Diencephalon (tissue), 1 donor: ENCODE results near the gene GOLGA6L10. TPM values are rescaled to one million over a fixed set of nuclear protein-coding genes. Genes with fewer than 3 reads are reported as not detected.

Experiments
- total RNA-seq: library from RNA; depleted of rRNA; stranded (reverse); fragments of >200 nt; gene quantifications from one replicate; pipeline ENCODE4 v1.2.3, GENCODE V29; 2014

The GOLGA6L10 gene, protein sequence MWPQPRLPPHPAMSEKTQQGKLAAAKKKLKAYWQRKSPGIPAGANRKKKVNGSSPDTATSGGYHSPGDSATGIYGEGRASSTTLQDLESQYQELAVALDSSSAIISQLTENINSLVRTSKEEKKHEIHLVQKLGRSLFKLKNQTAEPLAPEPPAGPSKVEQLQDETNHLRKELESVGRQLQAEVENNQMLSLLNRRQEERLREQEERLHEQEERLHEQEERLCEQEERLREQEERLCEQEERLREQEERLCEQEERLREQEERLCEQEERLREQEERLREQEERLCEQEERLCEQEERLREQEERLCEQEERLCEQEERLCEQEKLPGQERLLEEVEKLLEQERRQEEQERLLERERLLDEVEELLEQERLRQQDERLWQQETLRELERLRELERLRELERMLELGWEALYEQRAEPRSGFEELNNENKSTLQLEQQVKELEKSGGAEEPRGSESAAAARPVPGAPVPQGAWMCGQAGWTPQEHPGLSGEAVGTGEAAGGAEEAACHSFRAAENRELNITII
- 2.5 TPM for total RNA-seq

DNA sequence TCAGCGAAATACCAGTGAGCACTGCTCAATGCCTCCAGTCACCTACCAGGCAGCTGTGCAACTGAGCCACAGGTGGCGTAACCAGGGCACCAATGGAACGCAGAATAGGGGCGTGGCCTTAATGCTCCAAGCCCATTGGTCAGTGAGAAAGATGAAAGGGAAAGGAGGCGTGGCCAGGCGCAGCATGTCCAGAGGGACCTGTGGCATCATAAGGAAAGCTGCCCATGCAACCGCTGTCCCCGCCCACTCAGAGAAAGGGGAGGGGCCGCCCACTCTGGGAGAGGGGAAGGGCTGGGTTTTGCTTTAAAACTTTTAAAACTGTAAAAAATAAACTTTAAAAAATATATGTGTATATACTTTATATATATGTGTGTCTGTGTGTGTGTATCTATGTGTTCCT, at the start of gene GOLGA6L10:
Gene GOLGA6L10 (minus strand): TSS at position 101 of the 400 bp plus-strand sequence. CDS start 100 bp downstream, at position 1.

Other genes with a start within 250 kb of the GOLGA6L10 start
- gene EFL1, start 86.7 kb downstream of the GOLGA6L10 start, total RNA-seq: 27.5 TPM
- 14.8 TPM for gene SAXO2, start 86.7 kb downstream of the GOLGA6L10 start, total RNA-seq
- gene GOLGA6L9, start 80.3 kb upstream of the GOLGA6L10 start, total RNA-seq: 5.1 TPM
- gene RPS17, start 191.0 kb upstream of the GOLGA6L10 start, total RNA-seq: 1,366 TPM